ENCODE results near the gene ADAM22.

ADAM22 gene

DNA sequence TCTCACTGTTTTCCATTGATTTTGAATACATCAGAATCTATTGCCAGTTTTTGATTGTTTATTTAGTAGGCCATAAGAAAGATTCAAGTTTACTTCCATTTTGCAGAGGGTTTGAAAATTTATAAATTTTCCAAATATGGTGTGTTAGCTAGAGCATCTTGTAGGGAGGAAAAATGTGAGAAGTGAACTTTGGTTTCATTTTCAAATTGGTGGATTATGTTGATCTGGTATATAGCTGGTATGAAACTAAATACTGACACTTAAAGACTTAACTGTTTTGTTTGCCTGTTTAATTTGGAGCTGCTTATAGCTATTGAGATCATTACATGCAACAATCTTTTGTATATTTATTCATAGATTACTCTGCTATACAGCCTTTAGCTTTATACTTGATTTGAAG, 108.1 kb downstream of the ADAM22 start:
- DNase-seq (ENCODE audit: low spot score) = no peak

DNA sequence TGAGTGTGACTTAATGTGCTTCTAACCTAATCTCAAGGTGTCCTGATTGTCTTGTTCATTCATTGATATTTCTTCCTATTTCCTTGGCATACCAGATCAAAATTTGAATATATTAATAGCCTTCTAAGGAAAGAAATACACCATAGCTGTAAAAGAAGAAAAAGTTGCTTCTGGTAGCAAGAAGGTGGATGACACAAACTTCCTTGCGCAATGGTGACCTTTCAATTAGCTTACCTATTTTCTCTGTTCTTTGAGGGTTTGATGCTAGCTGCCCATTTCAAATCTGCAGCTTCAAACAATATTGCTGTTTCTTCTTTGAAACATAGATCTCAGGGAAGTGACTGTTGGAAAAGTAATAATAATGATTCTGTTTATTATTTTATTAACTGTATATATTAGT, 108.8 kb downstream of the ADAM22 start:
- no peak for DNase-seq (ENCODE audit: low spot score)

GRCh38 chr7:88044069-88044468, 110.0 kb downstream of the ADAM22 start:
- no peak for DNase-seq (ENCODE audit: low spot score)

- DNase-seq (ENCODE audit: low spot score) = no peak
These were observed 113.0 kb downstream of the ADAM22 start for GRCh38 chr7:88046839-88047573.

DNA sequence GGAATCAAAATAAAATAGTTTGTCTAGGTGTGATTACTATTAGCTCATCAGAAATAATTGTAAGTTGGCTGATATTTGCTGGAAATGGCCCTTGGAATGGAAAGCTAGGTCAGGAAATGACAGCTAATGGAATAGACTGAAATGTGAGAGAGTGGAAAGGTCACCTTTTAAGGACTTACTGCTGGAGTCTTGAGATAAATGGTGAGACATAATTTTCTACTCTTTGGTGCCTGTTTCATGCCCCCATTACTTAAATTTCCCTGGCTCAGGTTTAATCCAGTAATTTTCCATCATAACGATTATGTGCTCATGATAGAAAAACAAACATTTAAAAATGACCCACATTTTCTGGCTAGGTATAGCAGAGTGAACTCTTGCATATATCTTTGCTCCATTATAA, 123.6 kb downstream of the ADAM22 start:
- no peak for DNase-seq (ENCODE audit: low spot score)

DNA sequence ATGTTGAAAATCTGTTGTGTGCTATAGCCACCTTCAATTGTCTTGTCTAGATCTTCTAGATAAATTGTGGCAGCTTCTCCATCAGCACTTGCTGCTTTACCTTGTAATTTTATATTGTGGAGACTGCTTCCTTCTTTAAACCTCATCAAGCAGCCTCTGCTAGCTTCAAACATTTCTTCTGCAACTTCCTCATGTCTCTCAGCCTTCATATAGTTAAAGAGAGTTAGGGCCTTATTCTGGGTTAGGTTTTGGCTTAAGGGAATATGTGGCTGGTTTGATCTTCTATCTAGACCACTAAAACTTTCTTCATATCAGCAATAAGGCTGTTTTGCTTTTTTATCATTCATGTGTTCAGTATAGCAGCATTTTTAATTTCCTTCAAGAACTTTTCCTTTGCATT, 128.2 kb downstream of the ADAM22 start:
- no peak for DNase-seq (ENCODE audit: low spot score)

DNA sequence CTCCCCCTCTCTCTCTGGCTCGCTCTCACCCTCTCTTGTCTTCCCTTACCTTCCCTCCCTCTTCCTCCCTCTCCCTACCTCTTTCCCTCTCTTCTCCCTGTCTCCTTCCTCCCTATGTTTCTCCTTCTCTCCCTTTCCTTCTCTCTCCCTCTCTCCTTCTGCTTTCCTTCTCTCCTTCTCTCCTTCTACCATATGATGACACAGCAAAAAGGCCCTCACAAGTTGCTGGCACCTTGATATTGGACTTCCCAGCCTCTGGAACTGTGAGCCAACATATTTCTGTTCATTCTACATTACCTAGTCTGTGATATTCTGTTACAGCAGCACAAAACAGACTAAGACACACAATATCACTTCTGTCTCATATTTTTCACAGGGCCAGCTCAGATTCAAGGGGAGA, 135.0 kb downstream of the ADAM22 start:
- no peak for DNase-seq (ENCODE audit: low spot score)

- no peak for DNase-seq (ENCODE audit: low spot score)
These were observed 138.1 kb downstream of the ADAM22 start for GRCh38 chr7:88071994-88072714.

- no peak for DNase-seq (ENCODE audit: low spot score)
These were observed 138.6 kb downstream of the ADAM22 start for GRCh38 chr7:88072715-88073055.

DNA sequence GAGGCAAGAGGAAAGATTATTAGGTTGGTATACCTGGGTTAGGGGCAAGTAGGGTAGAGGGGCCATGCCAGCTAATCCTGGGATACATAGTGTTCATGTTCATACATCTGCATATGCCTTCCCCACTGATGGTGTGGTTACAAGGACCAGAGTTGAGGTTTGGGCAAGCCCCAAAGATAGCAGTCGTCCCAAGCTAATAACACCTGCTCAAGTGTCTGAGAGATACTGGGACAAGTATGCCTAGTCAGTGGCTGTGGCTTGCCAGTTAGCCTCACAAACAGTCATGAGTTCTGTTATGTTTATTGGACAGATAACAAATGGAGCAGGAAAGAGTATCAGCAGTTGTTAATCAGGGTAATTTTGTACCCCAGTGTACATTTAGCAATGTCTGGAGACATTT, 139.6 kb downstream of the ADAM22 start:
- no peak for DNase-seq (ENCODE audit: low spot score)

DNA sequence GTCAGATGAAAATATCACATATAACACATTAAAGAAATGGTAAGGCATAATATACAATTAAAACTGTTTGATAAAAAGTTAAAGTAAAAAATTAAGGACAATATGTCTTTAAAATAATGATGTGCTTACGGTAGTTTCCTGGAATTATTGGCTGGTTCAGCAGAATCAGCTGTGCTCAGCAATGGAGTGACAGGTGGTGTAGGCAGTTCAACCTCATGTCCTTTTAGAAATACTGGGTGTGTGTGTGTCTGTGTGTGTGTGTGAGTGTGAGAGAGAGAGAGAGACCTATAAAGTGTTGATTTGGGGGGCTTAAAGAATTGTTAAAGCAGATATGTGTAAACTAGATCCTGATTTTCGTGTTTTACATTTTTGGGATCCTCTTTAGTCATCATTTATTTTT, 141.2 kb downstream of the ADAM22 start:
- DNase-seq (ENCODE audit: low spot score) = no peak

DNA sequence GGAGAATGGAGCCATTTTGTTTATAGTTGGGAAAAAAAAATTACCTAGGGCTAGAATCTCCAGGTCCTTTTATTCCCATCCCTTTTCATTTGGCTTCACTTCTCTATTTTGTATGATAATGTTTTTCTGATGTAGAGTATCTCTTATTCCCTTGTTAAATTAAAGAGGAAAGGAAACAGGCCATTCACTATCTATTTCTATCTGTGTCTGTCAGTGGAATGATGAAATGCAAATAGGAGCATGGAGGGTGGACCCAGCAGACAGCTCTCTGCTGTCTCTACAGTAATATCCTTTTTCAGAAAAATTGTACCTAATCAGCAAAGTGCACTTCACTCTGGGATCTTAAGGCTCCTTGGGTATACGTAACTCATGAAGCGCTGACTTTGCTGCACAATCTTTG, 149.8 kb downstream of the ADAM22 start:
- no peak for DNase-seq (ENCODE audit: low spot score)

- DNase-seq (ENCODE audit: low spot score) = no peak
These were observed 155.5 kb downstream of the ADAM22 start for GRCh38 chr7:88089561-88089960.

DNA sequence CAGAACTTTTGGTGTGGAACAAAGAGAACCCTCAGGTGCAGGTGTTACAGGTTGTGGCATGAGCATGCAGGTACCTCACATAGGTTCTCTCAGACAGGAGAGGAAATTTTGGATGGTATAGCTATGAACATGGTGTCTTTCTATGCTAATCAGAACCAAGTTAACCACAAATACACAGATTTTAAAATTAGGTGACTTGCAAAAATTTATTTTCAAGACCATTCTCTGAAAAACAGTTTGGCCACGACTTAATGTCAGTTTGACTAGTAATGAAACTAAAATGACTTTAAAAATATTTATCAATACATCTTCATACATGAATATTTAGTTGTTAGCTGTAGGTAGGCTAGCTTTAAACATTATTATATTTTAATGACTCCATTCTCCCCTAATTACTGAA, 156.2 kb downstream of the ADAM22 start:
- DNase-seq (ENCODE audit: low spot score) = no peak

GRCh38 chr7:88090671-88091070, 156.6 kb downstream of the ADAM22 start:
- DNase-seq (ENCODE audit: low spot score) = no peak

DNA sequence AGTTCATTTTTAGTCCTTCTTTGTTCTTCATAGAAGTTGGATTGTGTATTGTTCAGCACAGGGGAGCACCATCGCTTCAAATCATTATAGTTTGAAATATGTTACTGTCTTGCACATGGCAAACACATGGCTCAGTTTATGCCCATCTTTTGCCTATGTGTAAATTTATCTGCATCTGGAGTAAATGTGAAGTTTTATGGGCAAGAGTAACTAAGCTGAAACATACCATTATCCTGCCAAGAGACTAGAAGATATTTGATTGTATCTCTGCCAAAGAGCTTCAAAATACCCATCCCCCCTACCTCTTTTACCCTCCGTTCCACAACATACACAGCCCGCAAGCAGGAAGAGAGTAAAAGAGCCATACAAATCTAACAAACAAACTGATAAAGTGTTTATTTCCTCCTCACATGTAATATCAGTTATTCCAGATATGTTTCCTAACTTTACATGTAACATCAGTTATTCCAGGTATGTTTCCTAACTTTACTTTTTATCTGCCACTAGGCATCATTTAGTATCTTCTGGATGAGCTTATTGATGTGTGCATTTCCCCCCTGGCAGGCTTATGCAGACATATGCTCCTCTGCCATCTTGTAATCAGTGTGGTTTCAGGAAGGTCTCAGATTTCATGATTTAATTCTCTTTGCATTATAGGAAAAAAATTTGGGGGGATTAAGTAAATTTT, 158.1 kb downstream of the ADAM22 start:
- no peak for DNase-seq (ENCODE audit: low spot score)

DNA sequence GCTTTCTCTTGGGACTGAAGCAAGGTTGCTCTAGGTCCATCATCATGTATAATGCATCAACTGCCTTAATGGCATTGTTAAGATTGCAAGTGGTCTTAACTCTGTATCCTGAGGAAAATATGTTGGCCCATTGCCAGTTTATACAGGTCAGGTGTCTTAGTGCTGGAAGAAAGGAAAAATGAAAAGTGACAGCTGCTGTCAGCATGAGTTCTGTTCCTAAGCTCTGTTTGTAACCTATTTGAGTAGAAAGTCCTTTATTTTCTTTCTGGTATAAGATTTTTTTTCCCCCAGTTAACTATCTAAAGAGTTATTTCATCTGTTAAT, 158.6 kb downstream of the ADAM22 start:
- no peak for DNase-seq (ENCODE audit: low spot score)

- DNase-seq (ENCODE audit: low spot score) = no peak
These were observed 167.7 kb downstream of the ADAM22 start for GRCh38 chr7:88101769-88102168.

- no peak for DNase-seq (ENCODE audit: low spot score)
These were observed 168.6 kb downstream of the ADAM22 start for GRCh38 chr7:88102675-88103074.

- no peak for DNase-seq (ENCODE audit: low spot score)
These were observed 170.7 kb downstream of the ADAM22 start for GRCh38 chr7:88104732-88105131.

DNA sequence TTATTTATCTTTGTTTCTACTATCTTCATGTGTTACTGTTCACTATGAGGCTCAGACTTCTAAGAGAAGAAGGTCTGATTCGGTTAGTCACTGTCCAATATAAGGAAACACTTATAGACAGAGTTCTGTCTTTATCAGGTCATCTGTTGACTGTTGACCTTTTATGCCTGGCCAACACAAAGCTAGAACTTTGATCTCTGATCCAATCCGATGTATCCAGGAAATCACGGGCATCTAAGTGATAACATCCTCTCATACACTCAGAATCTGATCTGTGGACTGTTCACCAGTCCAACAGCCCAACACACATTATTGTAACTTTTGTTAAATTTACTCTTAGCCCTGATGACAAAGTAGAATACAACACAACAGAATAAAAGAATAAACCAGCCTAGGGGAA, 171.2 kb downstream of the ADAM22 start:
- no peak for DNase-seq (ENCODE audit: low spot score)

DNA sequence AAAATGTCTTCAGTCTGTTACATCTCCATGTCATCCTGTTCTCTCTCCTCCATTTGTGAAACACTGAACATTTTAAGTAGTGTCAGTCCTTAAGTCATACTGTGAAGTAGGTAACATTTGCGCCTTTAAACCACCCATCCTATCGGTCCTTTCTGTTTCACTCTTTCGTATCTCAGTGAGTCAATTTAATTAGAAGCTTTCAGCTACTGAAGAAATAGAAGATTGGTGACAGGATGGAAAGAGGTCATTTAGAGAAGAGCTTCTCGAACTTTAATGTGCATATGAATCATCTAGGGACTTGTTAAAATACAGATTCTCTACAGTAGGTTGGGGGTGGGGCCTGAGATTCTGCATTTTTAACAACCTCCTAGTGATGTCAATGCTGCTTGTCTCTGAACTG, 172.4 kb downstream of the ADAM22 start:
- DNase-seq (ENCODE audit: low spot score) = no peak

GRCh38 chr7:88109612-88110011, 175.6 kb downstream of the ADAM22 start:
- no peak for DNase-seq (ENCODE audit: low spot score)

All from hematopoietic multipotent progenitor cell treated with erythropoietin and hydrocortisone succinate and interleukin-3 and kit ligand, for 15 days (in vitro differentiated cells).